ENCODE data around the gene CYP8B1.
A peak's percentile ranks its signal among the peaks of the same experiment; 100 is the strongest.

CYP8B1 gene, protein sequence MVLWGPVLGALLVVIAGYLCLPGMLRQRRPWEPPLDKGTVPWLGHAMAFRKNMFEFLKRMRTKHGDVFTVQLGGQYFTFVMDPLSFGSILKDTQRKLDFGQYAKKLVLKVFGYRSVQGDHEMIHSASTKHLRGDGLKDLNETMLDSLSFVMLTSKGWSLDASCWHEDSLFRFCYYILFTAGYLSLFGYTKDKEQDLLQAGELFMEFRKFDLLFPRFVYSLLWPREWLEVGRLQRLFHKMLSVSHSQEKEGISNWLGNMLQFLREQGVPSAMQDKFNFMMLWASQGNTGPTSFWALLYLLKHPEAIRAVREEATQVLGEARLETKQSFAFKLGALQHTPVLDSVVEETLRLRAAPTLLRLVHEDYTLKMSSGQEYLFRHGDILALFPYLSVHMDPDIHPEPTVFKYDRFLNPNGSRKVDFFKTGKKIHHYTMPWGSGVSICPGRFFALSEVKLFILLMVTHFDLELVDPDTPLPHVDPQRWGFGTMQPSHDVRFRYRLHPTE

DNA sequence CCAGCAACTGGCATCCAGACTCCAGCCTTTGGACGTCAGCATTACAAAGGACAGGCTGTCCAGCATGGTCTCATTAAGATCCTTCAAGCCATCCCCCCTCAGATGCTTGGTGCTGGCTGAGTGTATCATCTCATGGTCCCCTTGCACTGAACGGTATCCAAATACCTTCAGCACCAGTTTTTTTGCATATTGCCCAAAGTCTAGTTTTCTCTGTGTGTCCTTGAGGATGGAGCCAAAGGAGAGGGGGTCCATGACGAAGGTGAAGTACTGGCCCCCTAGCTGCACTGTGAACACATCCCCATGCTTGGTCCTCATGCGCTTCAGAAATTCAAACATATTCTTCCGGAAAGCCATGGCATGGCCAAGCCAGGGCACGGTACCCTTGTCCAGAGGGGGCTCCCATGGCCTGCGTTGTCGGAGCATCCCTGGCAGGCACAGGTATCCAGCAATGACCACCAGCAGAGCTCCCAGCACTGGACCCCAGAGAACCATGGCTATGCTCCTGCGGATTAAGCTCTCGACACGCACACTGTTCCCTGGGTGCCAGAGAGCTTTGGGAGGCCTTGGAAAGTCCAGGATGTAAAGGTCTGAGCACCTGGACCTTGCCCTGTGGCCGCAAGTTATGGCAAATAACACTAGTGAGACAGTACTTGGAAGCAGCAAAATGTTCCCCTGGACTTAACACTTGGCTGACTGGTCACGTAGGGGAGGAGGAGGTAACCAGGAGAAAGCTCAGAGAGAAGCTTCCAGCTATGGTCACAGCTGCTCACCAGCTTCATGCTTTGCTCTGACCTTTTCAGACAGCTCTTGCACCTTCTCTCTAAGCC is at the start of gene CYP8B1:
Gene CYP8B1, minus strand, starts transcription at position 555 of the 827 bp plus-strand sequence. Its CDS starts 63 bp downstream, at position 492.
- TF ChIP-seq, protein P1, sequence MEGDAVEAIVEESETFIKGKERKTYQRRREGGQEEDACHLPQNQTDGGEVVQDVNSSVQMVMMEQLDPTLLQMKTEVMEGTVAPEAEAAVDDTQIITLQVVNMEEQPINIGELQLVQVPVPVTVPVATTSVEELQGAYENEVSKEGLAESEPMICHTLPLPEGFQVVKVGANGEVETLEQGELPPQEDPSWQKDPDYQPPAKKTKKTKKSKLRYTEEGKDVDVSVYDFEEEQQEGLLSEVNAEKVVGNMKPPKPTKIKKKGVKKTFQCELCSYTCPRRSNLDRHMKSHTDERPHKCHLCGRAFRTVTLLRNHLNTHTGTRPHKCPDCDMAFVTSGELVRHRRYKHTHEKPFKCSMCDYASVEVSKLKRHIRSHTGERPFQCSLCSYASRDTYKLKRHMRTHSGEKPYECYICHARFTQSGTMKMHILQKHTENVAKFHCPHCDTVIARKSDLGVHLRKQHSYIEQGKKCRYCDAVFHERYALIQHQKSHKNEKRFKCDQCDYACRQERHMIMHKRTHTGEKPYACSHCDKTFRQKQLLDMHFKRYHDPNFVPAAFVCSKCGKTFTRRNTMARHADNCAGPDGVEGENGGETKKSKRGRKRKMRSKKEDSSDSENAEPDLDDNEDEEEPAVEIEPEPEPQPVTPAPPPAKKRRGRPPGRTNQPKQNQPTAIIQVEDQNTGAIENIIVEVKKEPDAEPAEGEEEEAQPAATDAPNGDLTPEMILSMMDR (IDR thresholded peaks at IDR 0.05; ENCODE audit: control insufficient read depth, insufficient read depth, low read depth, low read length, missing control alignments), result no peak
- no peak within 1 kb of the TSS for H3K4me3 ChIP-seq (ENCODE audit: control insufficient read depth, low read depth, low read length)
- DNase-seq (ENCODE audit: low read depth), result no peak

DNA sequence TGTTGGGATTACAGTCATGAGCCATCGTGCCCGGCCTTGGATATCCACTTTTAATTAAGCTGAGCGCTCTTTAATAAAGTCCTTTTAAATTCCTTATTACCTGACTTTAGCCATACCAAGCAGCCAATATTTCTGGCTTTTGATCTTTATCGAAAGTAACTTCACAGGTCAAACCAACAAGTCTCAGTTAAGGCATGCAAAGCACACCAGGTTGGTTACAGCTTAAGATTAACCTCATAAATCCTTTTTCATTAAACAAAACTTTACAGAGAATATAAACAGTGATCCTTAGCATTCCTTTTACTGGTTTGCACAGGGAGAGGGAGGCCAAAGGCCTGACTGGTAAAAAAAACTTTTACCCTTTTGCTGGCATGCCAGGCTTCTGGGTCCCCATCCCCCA is 47.9 kb upstream of the CYP8B1 start:
- H3K4me3 ChIP-seq (ENCODE audit: control insufficient read depth, low read depth, low read length), result no peak overlapping the region
- DNase-seq (ENCODE audit: low read depth), result no peak
- TF ChIP-seq, protein P1 (IDR thresholded peaks at IDR 0.05; ENCODE audit: control insufficient read depth, insufficient read depth, low read depth, low read length, missing control alignments), result no peak

DNA sequence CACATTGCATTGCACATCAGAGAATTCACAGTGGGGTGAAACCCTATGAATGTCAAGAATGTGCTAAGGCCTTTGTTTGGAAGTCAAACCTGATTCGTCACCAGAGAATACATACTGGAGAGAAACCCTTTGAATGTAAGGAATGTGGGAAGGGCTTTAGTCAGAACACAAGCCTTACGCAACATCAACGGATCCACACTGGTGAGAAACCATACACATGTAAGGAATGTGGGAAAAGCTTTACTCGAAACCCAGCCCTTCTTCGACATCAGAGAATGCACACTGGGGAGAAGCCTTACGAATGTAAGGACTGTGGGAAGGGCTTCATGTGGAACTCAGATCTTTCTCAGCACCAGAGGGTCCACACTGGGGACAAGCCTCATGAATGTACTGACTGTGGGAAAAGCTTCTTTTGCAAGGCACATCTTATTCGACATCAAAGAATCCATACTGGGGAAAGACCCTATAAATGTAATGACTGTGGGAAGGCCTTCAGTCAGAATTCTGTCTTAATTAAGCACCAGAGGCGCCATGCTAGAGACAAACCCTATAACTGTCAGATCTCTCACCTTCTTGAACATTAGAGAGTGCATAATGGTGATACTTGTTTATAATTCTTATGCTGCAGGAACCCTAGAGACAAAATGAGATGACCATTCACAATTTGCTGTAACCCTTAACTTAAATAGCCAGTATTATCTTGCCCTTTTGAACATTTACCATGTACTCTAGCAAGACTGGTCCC is 39.3 kb upstream of the CYP8B1 start:
- TF ChIP-seq, protein P1 (IDR thresholded peaks at IDR 0.05; ENCODE audit: control insufficient read depth, insufficient read depth, low read depth, low read length, missing control alignments), result no peak
- no peak for DNase-seq (ENCODE audit: low read depth)
- no peak overlapping the region for H3K4me3 ChIP-seq (ENCODE audit: control insufficient read depth, low read depth, low read length)

DNA sequence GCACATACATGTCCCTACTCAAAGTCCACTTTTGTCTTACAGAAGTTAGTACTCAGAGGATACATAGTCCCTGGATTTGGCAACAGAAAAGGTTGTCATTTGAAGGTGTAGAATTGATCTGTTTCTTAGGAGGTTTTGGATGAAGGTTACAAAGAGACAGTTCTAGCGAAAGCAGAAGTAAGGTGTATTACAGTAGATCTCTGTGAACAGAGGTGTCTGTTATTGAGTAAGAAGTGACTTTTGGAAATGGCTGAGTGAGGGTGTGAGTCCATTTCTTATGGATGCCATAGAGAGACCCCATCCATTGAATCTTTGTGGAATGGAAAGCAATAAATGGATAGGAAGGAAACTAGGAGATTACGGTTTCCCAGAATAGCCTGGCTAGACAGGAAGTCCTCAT is 35.9 kb upstream of the CYP8B1 start:
- TF ChIP-seq, protein P1 (IDR thresholded peaks at IDR 0.05; ENCODE audit: control insufficient read depth, insufficient read depth, low read depth, low read length, missing control alignments), result no peak

DNA sequence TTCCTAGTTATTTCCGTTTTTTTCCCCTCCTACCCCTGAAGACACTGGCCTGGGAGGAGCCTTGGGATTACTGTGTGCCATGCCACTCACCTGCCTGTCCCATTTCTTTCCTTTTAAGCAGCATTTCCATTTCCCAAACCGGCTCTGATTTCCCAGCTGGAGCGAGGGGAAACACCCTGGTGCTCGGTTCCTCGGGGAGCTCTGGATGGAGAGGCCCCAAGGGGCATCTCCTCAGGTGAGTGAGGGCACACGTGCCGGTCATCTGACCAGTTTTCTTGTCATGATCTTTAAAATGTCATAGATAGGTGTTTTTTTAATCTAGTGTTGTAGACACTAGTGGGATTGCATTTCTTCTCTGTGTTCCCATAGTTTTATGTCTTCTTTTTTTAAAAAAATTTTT is 33.0 kb upstream of the CYP8B1 start:
- no peak for DNase-seq (ENCODE audit: low read depth)
- H3K4me3 ChIP-seq (ENCODE audit: control insufficient read depth, low read depth, low read length), result no peak overlapping the region
- TF ChIP-seq, protein P1 (IDR thresholded peaks at IDR 0.05; ENCODE audit: control insufficient read depth, insufficient read depth, low read depth, low read length, missing control alignments), result no peak

More for the DNA sequence above, 35.9 kb upstream of the CYP8B1 start:
- no peak for DNase-seq (ENCODE audit: low read depth)
- H3K4me3 ChIP-seq (ENCODE audit: control insufficient read depth, low read depth, low read length), result no peak overlapping the region

DNA sequence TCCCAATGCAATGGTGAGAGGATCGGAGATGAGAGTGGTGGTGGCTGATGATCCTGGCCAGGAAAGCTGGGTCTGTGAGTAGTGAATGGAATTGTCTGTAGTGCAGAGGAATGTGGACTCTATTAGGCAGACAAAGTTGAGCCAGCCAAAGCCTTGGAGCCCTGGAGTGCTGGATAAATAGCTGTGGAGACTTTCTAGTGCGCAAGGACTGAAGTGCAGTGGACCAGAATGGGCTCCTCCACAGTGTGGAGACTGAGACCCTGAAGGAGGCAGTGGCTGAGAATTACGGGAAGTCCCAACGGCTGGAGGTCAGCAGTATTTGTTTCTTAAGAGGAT is 31.1 kb upstream of the CYP8B1 start:
- no peak for DNase-seq (ENCODE audit: low read depth)
- peak overlapping the region; percentile 53 for H3K4me3 ChIP-seq (ENCODE audit: control insufficient read depth, low read depth, low read length)
- TF ChIP-seq, protein P1 (IDR thresholded peaks at IDR 0.05; ENCODE audit: control insufficient read depth, insufficient read depth, low read depth, low read length, missing control alignments), result no peak

Data from AG09309 (cell line).